K562 (cell line): ENCODE data around the gene RIC3. TPM values are rescaled to one million over a fixed set of nuclear protein-coding genes. Genes with fewer than 3 reads are reported as not detected.

Source experiments
- ATAC-seq: fragments of 200-7000 bp; cut with Tn5 transposase; 3 replicates; pipeline ENCODE4 v1.9.1; 2020; ENCODE audit warnings: moderate library complexity
- BruUV-seq: library from RNA; stranded (reverse); fragments of 400-500 nt; replicated peaks from 2 replicates; lab custom pipeline; 2021; lab: Mats Ljungman, UMichigan
- CTCF ChIA-PET: fragments of 300-600 bp; formaldehyde crosslinking; extraction: SDS; loops from one replicate; lab custom pipeline; 2021; ENCODE audit warnings: low intra/inter-chr PET ratio; lab: Yijun Ruan, JAX
- POLR2A ChIA-PET: fragments of 300-600, 350-650 bp; sonication (Branson Sonifier 250); formaldehyde crosslinking; extraction: SDS; loops from one replicate; lab custom pipeline; 2021; ENCODE audit warnings: antibody characterized with exemption, inconsistent platforms; lab: Yijun Ruan, JAX
- DNase-seq, 4 experiments: peaks; one replicate each; pipeline versions ENCODE4 v3.0.0 to v3.0.0-alpha.2; 2011 to 2018; ENCODE audit warnings: low spot score in 3 of 4, mixed read lengths in 3 of 4; ENCODE audit errors: extremely low read depth in 1 of 4
- FAIRE-seq: peaks from 2 replicates; lab custom pipeline; 2011; peaks lifted over from hg19 to GRCh38; lab: Jason Lieb, UNC
- H2AFZ ChIP-seq: 2 replicates; pipeline ENCODE4 v1.6.0; 2011; ENCODE audit warnings: low read depth, low read length, control low read depth, inconsistent platforms
- H3K27ac ChIP-seq: fragments of 200-600 bp; 3 replicates; pipeline ENCODE4 v1.8.0; 2011; ENCODE audit warnings: low read depth, mild to moderate bottlenecking, control low read depth, inconsistent platforms, low read length, moderate library complexity, mixed read lengths; ENCODE audit errors: extremely low read depth
- H3K27me3 ChIP-seq, 2 experiments: fragments of 300-600 bp in 1 of 2; 2 replicates in 1 of 2; 3 replicates in 1 of 2; pipeline versions ENCODE4 v1.6.0 to v1.8.0; 2011; ENCODE audit warnings: inconsistent platforms in 2 of 2, low read length in 2 of 2, mild to moderate bottlenecking in 1 of 2, mixed read lengths in 1 of 2, moderate library complexity in 1 of 2; ENCODE audit not compliant: control insufficient read depth in 2 of 2, insufficient read depth in 2 of 2
- H3K36me3 ChIP-seq: fragments of 300-600 bp; 3 replicates; pipeline ENCODE4 v1.8.0; 2011; ENCODE audit warnings: mild to moderate bottlenecking, low read length, inconsistent platforms; ENCODE audit not compliant: control insufficient read depth, insufficient read depth
- H3K4me1 ChIP-seq, 2 experiments: fragments of 200-600 bp in 1 of 2; replicated peaks in 1 of 2; 2 replicates in 1 of 2; 3 replicates in 1 of 2; pipeline versions ENCODE4 v1.5.1 to v1.8.0; 2011; ENCODE audit warnings: inconsistent platforms in 2 of 2, low read length in 2 of 2, mild to moderate bottlenecking in 1 of 2, mixed read lengths in 1 of 2, moderate library complexity in 1 of 2; ENCODE audit not compliant: control insufficient read depth in 2 of 2, insufficient read depth in 2 of 2
- H3K4me2 ChIP-seq: 2 replicates; pipeline ENCODE4 v1.6.1; 2011; ENCODE audit warnings: low read length, control low read depth, inconsistent platforms, mixed read lengths; ENCODE audit not compliant: insufficient read depth
- H3K4me3 ChIP-seq: fragments of 200-600 bp; sonication (generic), shearing (Covaris generic); 2 replicates; pipeline ENCODE4 v1.5.1; 2016; ENCODE audit warnings: control low read depth, inconsistent platforms
- H3K79me2 ChIP-seq: fragments of 200-600 bp; 3 replicates; pipeline ENCODE4 v1.8.0; 2011; ENCODE audit warnings: low read length, inconsistent platforms; ENCODE audit not compliant: control insufficient read depth, insufficient read depth
- H3K9ac ChIP-seq, 2 experiments: 2 replicates each; pipeline versions ENCODE4 v1.6.0 to v1.6.1; 2011; ENCODE audit warnings: low read depth in 2 of 2, low read length in 2 of 2, control low read depth in 1 of 2, inconsistent platforms in 1 of 2, mild to moderate bottlenecking in 1 of 2, mixed read lengths in 1 of 2; ENCODE audit not compliant: insufficient read depth in 1 of 2
- H3K9me1 ChIP-seq: one replicate; pipeline ENCODE4 v1.6.0; 2011; ENCODE audit warnings: inconsistent platforms, mild to moderate bottlenecking, low read length, moderate library complexity; ENCODE audit not compliant: control insufficient read depth, insufficient read depth
- H3K9me3 ChIP-seq: replicated peaks from 2 replicates; pipeline ENCODE4 v1.5.1; 2011; ENCODE audit warnings: low read depth, low read length, inconsistent platforms; ENCODE audit not compliant: control insufficient read depth, insufficient read depth
- H4K20me1 ChIP-seq: replicated peaks from 2 replicates; pipeline ENCODE4 v1.6.1; 2011; ENCODE audit warnings: low read length, inconsistent platforms, mixed read lengths; ENCODE audit not compliant: control insufficient read depth, insufficient read depth
- DPF2 ChIP-seq: fragments of 450-650 bp; IDR thresholded peaks from 2 replicates; pipeline ENCODE4 v1.6.1; 2016
- E2F4 ChIP-seq: sonication (generic); formaldehyde crosslinking; IDR thresholded peaks from 2 replicates; pipeline ENCODE4 v1.8.0; 2022; ENCODE audit warnings: mild to moderate bottlenecking, low read depth, missing genetic modification reagents
- E2F5 ChIP-seq: sonication (generic); formaldehyde crosslinking; IDR thresholded peaks from 2 replicates; pipeline ENCODE4 v1.8.0; 2022; ENCODE audit warnings: mild to moderate bottlenecking, missing genetic modification reagents
- FOXK2 ChIP-seq, 2 experiments: fragments of 450-650 bp; IDR thresholded peaks in 1 of 2; conservative IDR thresholded peaks in 1 of 2; 2 replicates each; pipeline ENCODE4 v1.6.1; 2016; ENCODE audit warnings: low read depth in 2 of 2, mild to moderate bottlenecking in 1 of 2
- ID3 ChIP-seq, 2 experiments: fragments of 250-450 bp in 1 of 2; fragments of 450-650 bp in 1 of 2; sonication (Bioruptor Pico) in 1 of 2; IDR thresholded peaks; 2 replicates each; pipeline versions ENCODE4 v1.6.1 to v1.8.0; 2016 to 2021; ENCODE audit warnings: mild to moderate bottlenecking in 2 of 2, moderate library complexity in 2 of 2, missing compliant biosample characterization in 1 of 2, missing genetic modification characterization in 1 of 2
- JUND ChIP-seq, 2 experiments: IDR thresholded peaks; 2 replicates in 1 of 2; 3 replicates in 1 of 2; pipeline ENCODE4 v1.6.1; 2011; ENCODE audit warnings: borderline replicate concordance in 2 of 2, low read depth in 2 of 2, low read length in 2 of 2, improper control_type of control experiment in 1 of 2, missing biosample characterization in 1 of 2, missing genetic modification characterization in 1 of 2, missing genetic modification reagents in 1 of 2
- MCM7 ChIP-seq, 2 experiments: fragments of 450-650 bp; IDR thresholded peaks; 2 replicates each; pipeline ENCODE4 v1.6.1; 2016 to 2018
- SMC3 ChIP-seq: conservative IDR thresholded peaks from 2 replicates; pipeline ENCODE4 v1.6.1; 2011; ENCODE audit warnings: low read depth, low read length, improper control_type of control experiment; ENCODE audit not compliant: insufficient read depth
- SNAPC5 ChIP-seq: fragments of 250-450 bp; sonication (Bioruptor Pico); IDR thresholded peaks from 2 replicates; pipeline ENCODE4 v1.8.0; 2021; ENCODE audit warnings: moderate library complexity, mild to moderate bottlenecking, inconsistent platforms
- ZNF318 ChIP-seq, 2 experiments: fragments of 450-650 bp; IDR thresholded peaks; 2 replicates each; pipeline ENCODE4 v1.6.1; 2016; ENCODE audit warnings: mild to moderate bottlenecking in 2 of 2, borderline replicate concordance in 1 of 2, low read depth in 1 of 2, moderate library complexity in 1 of 2
- WGBS: fragments of 100-300 bp; shearing (Covaris generic); methylation state at CpG from one replicate; pipeline ENCODE4 v1.1.6; 2016; ENCODE audit warnings: low coverage, mixed read lengths; ENCODE audit not compliant: insufficient coverage; ENCODE audit errors: missing lambda C conversion rate; 5-methylcytosine and 5-hydroxymethylcytosine counted together
- in situ Hi-C: fragments of 300-500 bp; cut with MboI; formaldehyde crosslinking; loops from 4 replicates; pipeline ENCODE4 v1.15.0; 2018; ENCODE audit warnings: inconsistent platforms, mixed read lengths
- intact Hi-C: fragments of 100-400 bp; cut with micrococcal nuclease; formaldehyde crosslinking; loops from 2 replicates; pipeline ENCODE4 v1.14.2; 2022
- polyA plus RNA-seq, 8 experiments: library from polyadenylated mRNA; depleted of rRNA in 4 of 8; stranded (reverse) in 5 of 8; unstranded in 3 of 8; fragments of >200 nt; fragmentation: Nextera tagmentation in 2 of 8; fragmentation: Illumina TruSeq in 1 of 8; extraction: Ambion mirVana in 2 of 8; extraction: Trizol in 1 of 8; gene quantifications; 2 replicates each; pipeline versions ENCODE4 v1.2.1 to v1.2.3, GENCODE V29; 2011 to 2014; ENCODE audit warnings: inconsistent platforms in 1 of 8, missing spikeins in 1 of 8
- total RNA-seq, 7 experiments: library from RNA; depleted of rRNA in 6 of 7; stranded (reverse); fragments of >200 nt in 6 of 7; fragmentation: Illumina TruSeq in 2 of 7; extraction: Trizol in 2 of 7; gene quantifications; 2 replicates each; pipeline versions ENCODE4 v1.2.1 to v1.2.3, GENCODE V29; 2011 to 2021; ENCODE audit warnings: low replicate concordance in 1 of 7

RIC3 gene
- total and polyA plus RNA-seq, 9 of the 15 experiments (the other 6 are each of a cell fraction or from before 2014, with no cell fraction given), result 0.03 to 0.16 (median 0.05) TPM; not detected in 4

- ATAC-seq, result no peak
- FAIRE-seq, result no peak
- no peak overlapping the region for H2AFZ ChIP-seq
- no peaks in the 10 kb centered on the region; the same call in 1 of the 2 replicates for H4K20me1 ChIP-seq
- DNase-seq, result no peak
- no peak overlapping the region for H3K4me2 ChIP-seq
- no peak overlapping the region for H3K9ac ChIP-seq
- ChIA-PET POLR2A (no interaction called here), CTCF (no interaction called here)
- H3K36me3 ChIP-seq, result no peaks in the 10 kb centered on the region
- H3K4me3 ChIP-seq, result no peak overlapping the region
- BruUV-seq, result no TSS peak
- no peaks in the 10 kb centered on the region for H3K9me1 ChIP-seq
- no peak overlapping the region for H3K27ac ChIP-seq
- WGBS, result 5% methylated on average over 2 of the region's 2 CpGs
- peaks cover 0 to 11% of the 10 kb centered on the region in 2 experiments; a peak in 3 of 5 replicates for H3K27me3 ChIP-seq
- in situ Hi-C loops, result no loop called here
- no peaks in the 10 kb centered on the region for H3K79me2 ChIP-seq
- H3K9me3 ChIP-seq, result no peaks in the 10 kb centered on the region
- no peaks in the 10 kb centered on the region for H3K4me1 ChIP-seq
- intact Hi-C loops, result no loop called here
- no peak for TF ChIP-seq JUND (IDR thresholded peaks at IDR 0.05; ENCODE audit: borderline replicate concordance, low read depth, low read length)
- no peak for TF ChIP-seq JUND (tag; IDR thresholded peaks at IDR 0.05; ENCODE audit: borderline replicate concordance, low read depth, low read length)
- TF ChIP-seq ZNF318 (IDR thresholded peaks at IDR 0.05; ENCODE audit: borderline replicate concordance in 1 of 2, low read depth in 1 of 2), result no peak
- TF ChIP-seq FOXK2 (conservative IDR thresholded peaks at IDR 0.05 in 1 of 2, IDR thresholded peaks at IDR 0.05 in 1 of 2; ENCODE audit: low read depth in 2 of 2), result no peak
- TF ChIP-seq DPF2, result no peak
- TF ChIP-seq SNAPC5 (CRISPR knock-in tag), result no peak
- no peak for TF ChIP-seq E2F5 (CRISPR knock-in tag)
- no peak for TF ChIP-seq E2F4 (CRISPR knock-in tag)
- TF ChIP-seq MCM7 (IDR thresholded peaks at IDR 0.05), result no peak
- TF ChIP-seq ID3 (CRISPR knock-in tag; IDR thresholded peaks at IDR 0.05), result no peak
- TF ChIP-seq ID3 (tag; IDR thresholded peaks at IDR 0.05), result no peak
- no peak for TF ChIP-seq SMC3
Observed at GRCh38 chr11:8106679-8107078, 62.1 kb downstream of the RIC3 start.
